NCI-H526 treated with DMSO at 0.1 percent for 48 hours (cell line): Measurements from ENCODE around the gene PRAMEF18.
"Not testable (repeated sequence)": the region's sequence is repeated elsewhere in the genome, so short reads cannot be mapped to it uniquely, and the experiment has no call there.

Experiments used
- DNase-seq: peaks from one replicate; lab custom pipeline; 2025; lab: John Stamatoyannopoulos, UW

PRAMEF18 gene, protein sequence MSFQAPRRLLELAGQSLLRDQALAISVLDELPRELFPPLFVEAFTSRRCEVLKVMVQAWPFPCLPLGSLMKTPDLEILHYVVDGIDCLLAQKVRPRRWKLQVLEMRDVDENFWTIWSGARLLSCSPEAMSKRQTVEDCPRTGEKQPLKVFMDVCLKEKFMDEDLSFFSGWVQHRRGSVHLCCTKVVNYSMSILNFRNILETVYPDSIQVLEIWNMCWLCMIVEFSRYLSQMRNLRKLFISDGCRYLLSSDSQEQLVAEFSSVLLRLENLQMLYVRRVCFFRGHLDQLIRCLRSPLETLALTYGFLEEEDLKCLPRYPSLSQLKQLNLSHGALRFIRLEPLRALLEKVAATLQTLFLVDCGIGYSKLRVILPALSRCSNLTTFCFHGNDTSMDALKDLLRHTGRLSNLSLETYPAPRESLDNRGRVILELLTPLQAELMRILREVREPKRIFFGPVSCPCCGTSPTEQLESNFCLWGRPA

DNA sequence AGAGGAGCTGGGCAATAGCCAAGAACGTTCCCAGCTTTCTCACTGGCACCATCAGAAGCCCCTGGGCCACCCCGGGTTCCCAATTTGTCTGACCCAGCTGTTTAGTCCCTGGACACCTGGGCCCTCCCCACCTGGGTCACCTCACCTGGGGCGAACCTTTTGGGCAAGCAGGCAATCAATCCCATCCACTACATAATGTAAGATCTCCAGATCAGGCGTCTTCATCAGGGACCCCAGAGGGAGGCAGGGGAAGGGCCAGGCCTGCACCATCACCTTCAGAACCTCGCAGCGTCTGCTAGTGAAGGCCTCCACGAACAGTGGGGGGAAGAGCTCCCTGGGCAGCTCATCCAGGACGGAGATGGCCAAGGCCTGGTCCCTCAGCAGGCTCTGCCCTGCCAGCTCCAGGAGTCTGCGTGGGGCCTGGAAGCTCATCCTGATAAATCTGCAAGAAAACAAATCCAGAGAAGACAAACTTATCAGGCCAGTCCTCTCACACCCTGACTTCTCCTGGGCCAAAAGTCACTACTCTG lies at the start of gene PRAMEF18:
PRAMEF18 (minus strand) TSS at position 480 of the 530 bp plus-strand sequence; CDS start at position 432, 48 bp downstream.
- not testable (repeated sequence) for DNase-seq

DNA sequence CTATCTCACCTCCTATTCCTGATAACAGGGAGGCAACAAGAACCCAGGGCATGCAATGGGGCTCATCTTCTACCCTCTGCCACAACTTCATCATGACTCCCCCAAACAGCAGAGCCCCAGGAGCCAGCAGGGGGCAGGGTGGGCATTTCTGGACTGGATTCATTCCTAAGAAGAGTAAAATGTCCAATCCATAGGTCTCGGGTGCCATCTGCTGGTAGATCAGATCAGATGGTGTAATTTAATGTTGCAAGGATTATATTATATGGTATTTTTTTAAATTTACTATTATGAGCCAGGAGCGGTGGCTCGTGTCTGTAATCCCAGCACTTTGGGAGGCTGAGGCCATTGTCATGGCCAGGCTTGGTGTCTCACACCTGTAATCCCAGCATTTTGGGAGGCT lies 39.2 kb upstream of the PRAMEF18 start:
- not testable (repeated sequence) for DNase-seq

DNA sequence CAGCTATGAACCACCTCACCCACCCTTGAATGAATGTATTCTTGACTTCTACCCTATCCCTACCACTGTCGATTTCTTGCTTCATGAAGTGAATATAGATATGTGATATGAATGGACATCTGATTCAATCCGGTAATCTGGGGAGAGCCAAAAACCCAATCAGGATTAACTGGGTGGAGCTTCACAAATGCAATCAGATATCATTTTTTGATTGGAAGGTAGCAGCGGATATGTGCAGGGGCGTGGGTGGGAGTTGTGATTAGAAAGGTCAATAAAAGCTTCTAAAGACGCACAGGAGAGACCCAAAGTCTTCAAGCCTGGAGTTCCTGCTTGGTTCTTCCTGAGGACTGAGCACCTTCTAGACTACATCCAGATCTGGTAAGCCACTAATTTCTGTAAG lies 27.9 kb upstream of the PRAMEF18 start, which contains the start of gene PRAMEF5:
PRAMEF5 (plus strand) TSS at position 301 of the 400 bp plus-strand sequence. CDS start 5,071 bp downstream, outside the sequence.
- DNase-seq: not testable (repeated sequence)

DNA sequence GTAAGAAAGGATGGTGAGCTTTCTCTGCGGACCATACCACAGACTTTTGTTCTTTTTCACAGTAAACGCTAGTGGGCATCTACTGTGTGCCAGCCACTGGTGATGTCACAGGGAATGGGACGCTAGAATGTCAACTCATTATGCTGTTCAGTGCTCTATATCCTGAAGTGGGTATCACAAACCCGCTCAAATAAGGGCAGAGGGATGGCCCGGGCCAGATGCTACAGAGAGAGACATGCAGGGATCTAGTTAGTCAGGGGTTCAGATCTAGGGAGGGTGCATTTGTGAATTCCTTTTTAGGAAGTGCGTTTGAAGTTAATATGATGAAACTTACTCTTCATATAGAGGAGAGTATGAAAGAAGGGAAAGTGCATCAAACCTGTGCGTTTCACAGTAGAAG lies 21.2 kb upstream of the PRAMEF18 start:
- not testable (repeated sequence) for DNase-seq

DNA sequence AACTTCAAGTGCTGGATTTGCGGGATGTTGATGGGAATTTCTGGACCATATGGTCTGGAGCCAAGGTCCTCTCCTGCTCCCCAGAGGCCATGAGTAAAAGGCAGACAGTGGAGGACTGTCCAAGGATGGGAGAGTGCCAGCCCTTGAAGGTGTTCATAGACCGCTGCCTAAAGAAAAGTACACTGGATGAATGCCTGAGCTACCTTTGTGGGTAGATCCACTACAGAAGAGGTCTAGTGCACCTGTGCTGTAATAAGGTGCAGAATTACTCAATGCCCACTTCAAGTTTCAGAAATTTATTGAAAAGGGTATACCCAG lies 20.6 kb upstream of the PRAMEF18 start:
- not testable (repeated sequence) for DNase-seq

DNA sequence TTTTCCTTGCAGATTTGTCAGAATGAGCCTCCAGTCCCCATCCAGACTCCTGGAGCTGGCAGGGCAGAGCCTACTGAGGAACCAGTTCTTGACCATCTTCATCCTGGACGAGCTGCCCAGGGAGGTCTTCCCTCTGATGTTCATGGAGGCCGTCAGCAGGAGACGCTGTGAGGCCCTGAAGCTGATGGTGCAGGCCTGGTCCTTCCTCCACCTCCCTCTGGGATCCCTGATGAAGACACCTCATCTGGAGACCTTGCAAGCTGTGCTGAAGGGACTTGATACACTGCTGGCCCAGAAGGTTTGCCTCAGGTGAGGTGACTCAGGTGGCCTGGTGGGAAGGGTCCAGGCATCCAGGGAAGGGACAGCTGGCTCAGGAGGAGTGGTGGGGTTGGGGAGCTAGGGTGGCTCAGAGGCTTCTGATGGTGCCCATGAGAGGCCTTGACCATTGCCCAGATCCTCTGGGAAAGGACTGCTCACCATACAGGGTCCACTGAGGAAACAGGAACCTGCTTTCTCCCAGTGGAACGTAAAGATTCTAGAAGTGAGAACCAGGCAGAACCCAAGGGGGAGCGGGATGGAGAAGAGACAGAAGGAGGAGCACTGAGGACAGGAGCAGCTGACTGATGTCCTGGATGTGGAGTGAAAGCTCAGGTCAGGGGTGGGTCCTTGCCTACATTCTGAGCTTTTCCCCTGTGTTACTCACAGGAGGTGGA lies 20.0 kb upstream of the PRAMEF18 start:
- not testable (repeated sequence) for DNase-seq

DNA sequence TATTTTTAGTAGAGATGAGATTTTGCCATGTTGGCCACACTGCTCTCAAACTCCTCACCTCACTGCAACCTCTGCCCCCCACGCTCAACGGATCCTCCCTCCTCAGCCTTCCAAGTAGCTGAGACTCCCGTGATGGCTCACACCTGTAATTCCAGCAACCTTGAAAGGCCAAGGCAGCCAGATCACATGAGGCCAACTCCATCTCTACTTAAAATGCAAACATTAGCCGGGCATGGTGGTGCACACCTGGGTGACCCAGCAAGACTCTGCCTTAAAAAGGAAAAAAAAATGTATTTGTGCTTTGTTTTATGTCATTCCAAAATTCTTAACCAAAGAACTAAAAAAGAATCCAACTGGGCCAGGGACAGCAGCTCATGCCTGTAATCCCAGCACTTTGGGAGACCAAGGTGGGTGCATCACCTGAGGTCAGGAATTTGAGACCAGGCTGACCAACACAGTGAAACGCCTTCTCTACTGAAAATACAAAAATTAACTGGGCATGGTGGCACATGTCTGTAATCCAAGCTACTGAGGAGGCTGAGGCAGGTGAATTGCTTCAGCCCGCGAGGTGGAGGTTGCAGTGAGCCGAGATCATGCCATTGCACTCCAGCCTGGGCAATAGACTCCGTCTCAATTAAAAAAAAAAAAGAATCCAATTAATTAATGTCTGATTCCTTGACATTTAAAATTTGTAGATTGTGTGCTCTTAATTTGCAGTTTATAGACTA lies 17.7 kb upstream of the PRAMEF18 start:
- DNase-seq: not testable (repeated sequence)

DNA sequence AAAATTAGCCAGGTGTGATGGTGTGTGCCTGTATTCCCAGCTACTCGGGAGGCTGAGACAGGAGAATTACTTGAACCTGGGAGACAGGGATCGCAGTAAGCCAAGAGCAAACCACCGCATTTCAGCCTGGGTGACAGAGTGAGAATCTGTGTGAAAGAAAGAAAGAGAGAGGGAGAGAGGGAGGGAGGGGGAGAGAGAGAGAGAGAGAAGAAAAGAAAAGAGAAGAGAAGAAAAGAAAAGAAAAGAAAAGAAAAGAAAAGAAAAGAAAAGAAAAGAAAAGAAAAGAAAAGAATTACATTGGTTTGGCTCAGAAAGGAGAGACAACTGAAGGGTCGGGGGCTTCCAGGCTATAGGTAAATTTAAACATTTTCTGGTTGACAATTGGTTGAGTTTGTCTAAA lies 13.7 kb upstream of the PRAMEF18 start:
- DNase-seq: not testable (repeated sequence)

DNA sequence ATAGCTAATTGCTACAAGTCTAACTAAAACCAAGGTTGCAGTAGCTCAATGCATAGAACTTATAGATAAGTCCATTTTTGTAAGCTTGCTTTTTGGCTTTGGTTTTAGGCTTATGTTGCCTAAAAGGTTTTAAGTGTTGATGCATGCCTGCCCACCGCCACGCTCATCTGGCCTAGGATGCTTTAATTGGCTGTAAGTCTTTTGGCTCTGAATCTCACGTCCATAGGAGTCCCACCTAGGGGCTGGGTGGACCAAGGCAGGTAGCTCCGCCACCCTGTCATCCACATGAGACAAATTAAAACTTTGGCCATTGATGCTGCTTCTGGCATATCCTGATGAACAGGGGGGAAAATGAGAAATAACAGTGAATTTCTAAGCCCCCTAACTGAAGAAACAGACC lies 11.6 kb upstream of the PRAMEF18 start:
- not testable (repeated sequence) for DNase-seq

DNA sequence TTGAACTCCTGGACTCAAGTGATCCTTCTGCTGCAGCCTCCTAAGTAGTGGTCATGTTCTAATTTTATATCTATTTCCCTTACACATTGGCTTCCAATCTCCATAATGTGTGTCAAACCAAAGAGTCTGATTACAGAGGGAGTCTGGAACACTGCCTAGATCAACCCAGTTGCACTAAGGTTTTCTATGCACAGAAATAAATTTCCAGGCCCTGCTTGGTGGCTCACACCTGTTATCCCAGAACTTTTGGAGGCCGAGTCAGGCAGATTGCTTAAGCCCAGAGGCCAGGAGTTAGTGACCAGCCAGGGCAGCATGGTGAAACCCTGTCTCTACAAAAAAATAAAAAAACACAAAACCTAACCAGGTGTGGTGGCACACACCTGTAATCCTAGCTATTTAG lies 8.1 kb upstream of the PRAMEF18 start:
- not testable (repeated sequence) for DNase-seq

DNA sequence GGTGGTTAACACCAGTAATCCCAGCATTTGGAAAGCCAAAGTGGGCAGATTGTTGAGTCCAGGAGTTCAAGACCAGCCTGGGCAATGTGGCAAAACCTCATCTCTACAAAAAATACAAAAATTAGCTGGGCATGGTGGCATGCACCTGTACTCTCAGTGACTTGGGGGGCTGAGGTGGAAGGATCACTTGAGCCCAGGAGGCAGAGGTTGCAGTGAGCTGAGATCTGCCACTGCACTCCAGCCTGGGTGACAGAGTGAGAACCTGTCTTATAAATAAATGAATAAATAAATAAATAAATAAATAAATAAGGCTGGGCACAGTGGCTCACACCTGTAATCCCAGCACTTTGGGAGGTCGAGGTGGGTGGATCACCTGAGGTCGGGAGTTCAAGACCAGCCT lies 6.1 kb upstream of the PRAMEF18 start:
- DNase-seq: not testable (repeated sequence)

DNA sequence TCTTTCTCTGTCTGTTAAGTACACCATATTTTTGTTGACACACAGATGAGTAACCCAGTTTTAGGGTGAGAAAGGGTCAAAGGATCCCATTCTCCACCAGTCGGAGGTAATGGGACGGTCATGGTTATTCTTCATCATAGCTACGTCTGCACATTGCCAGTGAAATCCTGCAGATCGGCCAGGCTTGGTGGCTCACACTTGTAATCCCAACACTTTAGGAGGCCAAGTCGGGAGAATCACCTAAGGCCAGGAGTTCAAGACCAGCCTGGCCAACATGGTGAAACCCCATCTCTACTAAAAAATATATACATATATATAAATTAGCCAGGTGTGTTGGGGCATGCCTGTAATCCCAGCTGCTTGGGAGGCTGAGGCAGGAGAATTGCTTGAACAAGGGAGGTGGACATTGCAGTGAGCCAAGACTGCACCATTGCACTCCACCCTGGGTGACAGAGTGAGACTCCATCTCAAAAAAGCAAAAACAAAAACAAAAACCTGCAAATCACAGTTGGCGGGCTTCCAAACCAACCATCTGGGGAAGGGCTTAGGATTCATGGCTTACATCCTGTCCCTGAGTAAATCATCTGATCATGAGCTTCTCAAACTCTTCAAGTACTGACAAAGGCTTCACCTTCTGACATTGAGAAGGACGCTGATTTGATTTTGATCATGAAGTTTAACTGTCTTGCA lies 5.3 kb upstream of the PRAMEF18 start:
- DNase-seq: not testable (repeated sequence)

DNA sequence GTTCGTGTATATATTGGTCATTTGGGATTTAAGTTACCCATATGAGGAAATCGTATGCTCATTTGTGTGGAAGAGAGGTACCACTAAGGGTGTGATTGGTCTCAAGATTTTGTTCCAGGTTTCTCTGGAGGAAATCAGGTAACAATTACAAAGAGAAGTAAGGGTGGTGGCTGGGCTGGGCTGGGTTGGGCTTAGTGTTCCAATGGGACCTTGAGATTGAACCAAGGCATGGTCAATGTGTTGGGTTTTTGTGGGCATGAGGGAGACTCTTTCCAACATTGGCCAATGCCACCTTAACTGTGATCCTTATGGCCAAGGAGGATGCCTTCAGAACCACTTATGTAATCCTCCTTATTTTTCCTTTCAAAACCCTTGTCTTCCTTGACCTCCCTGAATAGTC lies 4.6 kb upstream of the PRAMEF18 start:
- not testable (repeated sequence) for DNase-seq

DNA sequence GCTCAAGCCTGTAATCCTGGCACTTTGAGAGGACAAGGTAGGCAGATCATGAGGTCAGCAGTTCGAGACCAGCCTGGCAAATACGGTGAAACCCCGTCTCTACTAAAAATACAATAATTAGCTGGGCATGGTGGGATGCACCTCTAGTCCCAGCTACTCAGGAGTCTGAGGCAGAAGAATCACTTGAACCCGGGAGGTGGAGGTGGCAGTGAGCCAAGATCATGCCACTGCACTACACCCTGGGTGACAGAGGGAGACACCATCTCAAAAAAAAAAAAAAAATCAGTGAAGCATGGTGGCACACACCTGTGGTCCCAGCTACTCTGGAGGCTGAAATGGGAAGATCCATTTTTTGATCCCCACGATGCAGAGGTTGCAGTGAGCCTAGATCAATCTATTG lies 4.1 kb upstream of the PRAMEF18 start:
- not testable (repeated sequence) for DNase-seq

DNA sequence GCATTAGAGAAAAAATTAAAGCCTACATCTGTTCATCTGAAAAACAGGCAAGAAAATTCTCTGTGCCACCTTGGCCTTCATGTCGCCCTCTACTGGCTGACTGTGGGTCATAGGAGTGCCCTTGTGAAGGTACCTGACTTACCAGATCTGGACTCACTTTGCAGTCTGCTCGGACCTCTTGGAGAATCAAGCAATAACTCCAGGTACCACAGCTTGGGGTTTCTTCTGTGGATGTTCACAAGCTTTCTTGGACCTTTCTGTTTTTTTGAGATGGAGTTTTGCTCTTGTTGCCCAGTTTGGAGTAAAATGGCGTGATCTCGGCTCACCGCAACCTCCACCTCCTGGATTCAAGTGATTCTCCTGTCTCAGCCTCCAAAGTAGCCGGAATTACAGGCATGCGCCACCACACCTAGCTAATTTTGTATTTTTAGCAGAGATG lies 2.4 kb upstream of the PRAMEF18 start:
- no peak for DNase-seq

DNA sequence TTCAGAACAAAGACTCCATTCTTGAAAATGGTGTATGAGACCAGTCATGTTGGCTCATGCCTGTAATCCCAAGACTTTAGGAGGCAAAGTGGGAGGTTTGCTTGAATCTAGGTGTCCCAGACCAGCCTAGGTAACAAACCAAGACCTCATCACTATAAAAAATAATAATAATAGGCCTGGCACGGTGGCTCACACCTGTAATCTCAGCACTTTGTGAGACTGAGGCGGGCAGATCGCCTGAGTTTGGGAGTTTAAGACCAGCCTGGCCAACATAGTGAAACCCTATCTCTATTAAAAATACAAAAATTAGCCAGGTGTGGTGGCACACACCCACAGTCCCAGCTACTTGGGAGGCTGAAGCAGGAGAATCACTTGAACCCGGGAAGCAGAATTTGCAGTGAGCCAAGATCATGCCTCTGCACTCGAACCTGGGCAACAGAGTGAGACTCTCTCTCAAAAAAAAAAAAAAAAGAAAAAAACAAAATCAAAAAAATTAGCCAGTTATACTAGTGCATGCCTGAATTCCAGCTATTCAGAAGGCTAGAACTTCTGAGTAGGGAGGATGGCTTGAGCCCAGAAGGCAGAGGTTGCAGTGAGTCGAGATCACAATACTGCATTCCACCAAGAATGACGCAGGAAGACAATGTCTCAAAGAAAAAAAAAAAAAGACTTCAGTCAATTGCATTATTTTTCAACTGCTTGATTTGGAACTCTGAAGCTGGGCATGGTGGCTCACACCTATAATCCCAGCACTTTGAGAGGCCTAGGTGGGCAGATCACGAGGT lies 1.5 kb upstream of the PRAMEF18 start:
- not testable (repeated sequence) for DNase-seq

DNA sequence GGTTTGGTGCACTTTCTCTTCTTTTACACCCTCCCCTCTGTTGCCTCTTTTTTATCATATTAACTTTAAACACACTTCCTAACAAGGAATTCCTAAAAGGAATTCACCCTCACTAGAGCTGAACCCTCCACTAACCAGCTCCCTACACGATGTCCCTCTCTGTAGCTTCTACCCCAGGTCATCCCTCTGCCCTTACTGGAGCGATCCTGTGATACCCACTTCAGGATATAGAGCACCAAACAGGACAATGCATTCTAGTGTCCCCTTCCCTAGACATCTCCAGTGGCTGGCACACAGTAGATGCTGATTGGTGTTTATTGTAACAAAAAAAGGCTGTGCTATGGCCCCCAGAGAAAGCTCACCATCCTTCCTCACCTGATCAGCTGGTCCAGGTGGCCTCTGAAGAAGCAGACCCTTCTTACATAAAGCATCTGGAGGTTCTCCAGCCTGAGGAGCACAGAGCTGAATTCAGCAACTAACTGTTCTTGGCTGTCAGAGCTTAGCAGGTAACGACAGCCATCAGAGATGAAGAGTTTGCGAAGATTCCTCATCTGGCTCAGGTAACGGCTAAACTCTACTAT lies 1.4 kb downstream of the PRAMEF18 start:
- no peak for DNase-seq

DNA sequence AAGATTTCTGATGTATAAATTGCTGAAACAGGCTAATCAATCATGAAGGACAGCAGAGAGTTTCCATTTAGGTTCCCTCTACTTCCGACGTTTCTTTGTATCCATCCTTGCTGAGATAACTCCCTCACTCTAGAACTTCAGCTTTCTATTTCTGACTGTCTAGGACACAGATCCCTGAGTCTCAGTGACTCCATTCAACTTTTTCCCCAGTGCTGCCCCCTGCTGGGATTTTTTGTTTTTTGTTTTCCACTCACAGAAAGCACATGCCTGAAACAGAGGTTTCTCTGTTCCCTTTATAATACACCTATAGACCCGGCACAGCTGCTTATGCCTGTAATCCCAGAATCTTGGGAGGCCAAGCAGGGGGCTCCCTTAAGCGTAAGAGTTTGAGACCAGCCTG lies 3.2 kb downstream of the PRAMEF18 start:
- not testable (repeated sequence) for DNase-seq

DNA sequence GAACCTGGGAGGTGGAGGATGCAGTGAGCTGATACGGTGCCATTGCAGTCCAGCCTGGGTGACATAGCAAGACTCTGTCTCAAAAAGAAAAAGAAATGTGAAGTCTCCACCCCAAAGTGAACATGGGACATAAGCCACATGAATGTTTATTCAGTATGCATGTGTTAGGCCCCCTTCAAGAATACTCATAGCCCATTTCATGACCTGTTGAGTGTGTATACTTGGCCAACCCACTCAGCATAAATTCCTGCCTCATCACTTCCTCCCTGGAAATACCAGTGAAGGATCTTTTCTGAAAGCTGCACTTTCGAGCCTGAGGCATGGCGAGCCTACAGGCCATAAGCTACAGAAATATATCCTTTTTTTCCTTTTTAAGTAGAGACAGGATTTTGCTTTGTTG lies 6.8 kb downstream of the PRAMEF18 start:
- DNase-seq: not testable (repeated sequence)

DNA sequence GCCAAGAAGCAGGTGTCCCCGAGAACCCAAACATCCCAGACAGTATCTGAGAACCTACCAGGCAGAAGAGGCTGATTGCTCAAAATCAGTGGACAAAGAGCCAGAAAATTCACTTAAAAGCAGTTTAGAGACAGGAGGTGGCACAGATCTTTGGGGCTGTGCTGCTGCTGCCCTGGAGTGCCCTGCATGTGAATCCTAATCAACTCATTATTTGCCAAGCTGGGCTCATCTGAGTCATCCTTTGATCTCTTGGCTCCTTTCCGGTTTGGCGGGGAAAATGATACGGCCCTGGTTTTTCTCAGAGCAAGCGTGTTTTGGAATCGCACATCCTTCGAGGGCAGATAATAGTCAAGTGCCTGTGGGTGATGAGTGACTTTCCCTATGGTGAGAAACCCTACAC lies 9.3 kb downstream of the PRAMEF18 start:
- DNase-seq: not testable (repeated sequence)
